ENCODE results near the gene SMIM10L2A. TPM values are rescaled to one million over a fixed set of nuclear protein-coding genes. Genes with fewer than 3 reads are reported as not detected.

Gene SMIM10L2A
- total RNA-seq, 1 experiment from 2014 or later: 0.73 TPM

GRCh38 chrX:135382260-135382659, 39.5 kb upstream of the SMIM10L2A start:
- DNase-seq (no peak), ATAC-seq (no peak)
- Histone ChIP-seq H2AFZ (ENCODE audit: low read length) (no peak overlapping the region), H3K4me1 (ENCODE audit: insufficient read depth, low read length) (no peaks in the 10 kb centered on the region), H3K79me2 (ENCODE audit: low read length) (no peaks in the 10 kb centered on the region), H3K4me3 (ENCODE audit: low read length) (no peak overlapping the region), H4K20me1 (ENCODE audit: low read length) (no peaks in the 10 kb centered on the region), H3K36me3 (ENCODE audit: low read depth, low read length) (no peaks in the 10 kb centered on the region), H3K27ac (ENCODE audit: low read length) (no peak overlapping the region), H3F3A (ENCODE audit: low read length, unreplicated experiment) (no peaks in the 10 kb centered on the region), H3K9me2 (replicated peaks; ENCODE audit: low read length) (no peaks in the 10 kb centered on the region), H3K9ac (ENCODE audit: low read length) (no peak overlapping the region), H3K4me2 (ENCODE audit: low read length) (no peak overlapping the region), H3K9me3 (ENCODE audit: low read length) (no peaks in the 10 kb centered on the region), H3K27me3 (ENCODE audit: low read length) (no peaks in the 10 kb centered on the region)
- TF ChIP-seq EZH2phosphoT487 (IDR thresholded peaks at IDR 0.05; ENCODE audit: borderline replicate concordance, low read length): no peak
- TF ChIP-seq, protein P1, sequence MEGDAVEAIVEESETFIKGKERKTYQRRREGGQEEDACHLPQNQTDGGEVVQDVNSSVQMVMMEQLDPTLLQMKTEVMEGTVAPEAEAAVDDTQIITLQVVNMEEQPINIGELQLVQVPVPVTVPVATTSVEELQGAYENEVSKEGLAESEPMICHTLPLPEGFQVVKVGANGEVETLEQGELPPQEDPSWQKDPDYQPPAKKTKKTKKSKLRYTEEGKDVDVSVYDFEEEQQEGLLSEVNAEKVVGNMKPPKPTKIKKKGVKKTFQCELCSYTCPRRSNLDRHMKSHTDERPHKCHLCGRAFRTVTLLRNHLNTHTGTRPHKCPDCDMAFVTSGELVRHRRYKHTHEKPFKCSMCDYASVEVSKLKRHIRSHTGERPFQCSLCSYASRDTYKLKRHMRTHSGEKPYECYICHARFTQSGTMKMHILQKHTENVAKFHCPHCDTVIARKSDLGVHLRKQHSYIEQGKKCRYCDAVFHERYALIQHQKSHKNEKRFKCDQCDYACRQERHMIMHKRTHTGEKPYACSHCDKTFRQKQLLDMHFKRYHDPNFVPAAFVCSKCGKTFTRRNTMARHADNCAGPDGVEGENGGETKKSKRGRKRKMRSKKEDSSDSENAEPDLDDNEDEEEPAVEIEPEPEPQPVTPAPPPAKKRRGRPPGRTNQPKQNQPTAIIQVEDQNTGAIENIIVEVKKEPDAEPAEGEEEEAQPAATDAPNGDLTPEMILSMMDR (conservative IDR thresholded peaks at IDR 0.05; ENCODE audit: low read depth, low read length): no peak
- TF ChIP-seq EZH2 (IDR thresholded peaks at IDR 0.05; ENCODE audit: low read length, unreplicated experiment): no peak
- POLR2A ChIA-PET (ENCODE audit: unreplicated experiment): no interaction called here
- BruUV-seq (replicated peaks): no TSS peak
- CTCF ChIA-PET: no interaction called here
- intact Hi-C loops (cut with micrococcal nuclease): no loop called here

GRCh38 chrX:135383249-135383648, 38.5 kb upstream of the SMIM10L2A start:
- H3K9me3 ChIP-seq (ENCODE audit: low read length): no peaks in the 10 kb centered on the region
- H4K20me1 ChIP-seq (ENCODE audit: low read length): no peaks in the 10 kb centered on the region
- H3K4me1 ChIP-seq (ENCODE audit: insufficient read depth, low read length): no peaks in the 10 kb centered on the region
- no peak overlapping the region for H3K27ac ChIP-seq (ENCODE audit: low read length)
- ChIA-PET CTCF (no interaction called here), POLR2A (ENCODE audit: unreplicated experiment) (no interaction called here)
- intact Hi-C loops (cut with micrococcal nuclease): no loop called here
- no TSS peak for BruUV-seq (replicated peaks)
- TF ChIP-seq, protein P1 (conservative IDR thresholded peaks at IDR 0.05; ENCODE audit: low read depth, low read length): no peak
- no peak for TF ChIP-seq EZH2 (IDR thresholded peaks at IDR 0.05; ENCODE audit: low read length, unreplicated experiment)
- TF ChIP-seq EZH2phosphoT487 (IDR thresholded peaks at IDR 0.05; ENCODE audit: borderline replicate concordance, low read length): no peak
- DNase-seq: no peak
- H3K4me2 ChIP-seq (ENCODE audit: low read length): no peak overlapping the region
- no peak overlapping the region for H3K4me3 ChIP-seq (ENCODE audit: low read length)
- no peaks in the 10 kb centered on the region for H3K36me3 ChIP-seq (ENCODE audit: low read depth, low read length)
- H3F3A ChIP-seq (ENCODE audit: low read length, unreplicated experiment): no peaks in the 10 kb centered on the region
- H3K9me2 ChIP-seq (replicated peaks; ENCODE audit: low read length): no peaks in the 10 kb centered on the region
- H3K79me2 ChIP-seq (ENCODE audit: low read length): no peaks in the 10 kb centered on the region
- ATAC-seq: no peak
- H2AFZ ChIP-seq (ENCODE audit: low read length): no peak overlapping the region
- no peak overlapping the region for H3K9ac ChIP-seq (ENCODE audit: low read length)
- H3K27me3 ChIP-seq (ENCODE audit: low read length): no peaks in the 10 kb centered on the region

GRCh38 chrX:135384161-135384836, 37.4 kb upstream of the SMIM10L2A start:
- ATAC-seq: no peak
- Histone ChIP-seq H4K20me1 (ENCODE audit: low read length) (no peaks in the 10 kb centered on the region), H3K27me3 (ENCODE audit: low read length) (no peaks in the 10 kb centered on the region), H3K9me3 (ENCODE audit: low read length) (no peaks in the 10 kb centered on the region), H3K9ac (ENCODE audit: low read length) (no peak overlapping the region), H2AFZ (ENCODE audit: low read length) (no peak overlapping the region), H3K4me1 (ENCODE audit: insufficient read depth, low read length) (peaks cover 9% of the 10 kb centered on the region), H3K9me2 (replicated peaks; ENCODE audit: low read length) (no peaks in the 10 kb centered on the region), H3K79me2 (ENCODE audit: low read length) (no peaks in the 10 kb centered on the region), H3K4me3 (ENCODE audit: low read length) (no peak overlapping the region), H3F3A (ENCODE audit: low read length, unreplicated experiment) (peaks cover under 1% of the 10 kb centered on the region), H3K4me2 (ENCODE audit: low read length) (no peak overlapping the region), H3K36me3 (ENCODE audit: low read depth, low read length) (no peaks in the 10 kb centered on the region), H3K27ac (ENCODE audit: low read length) (no peak overlapping the region)
- BruUV-seq (replicated peaks): no TSS peak
- DNase-seq: no peak
- POLR2A ChIA-PET (ENCODE audit: unreplicated experiment): no interaction called here
- intact Hi-C loops (cut with micrococcal nuclease): no loop called here
- TF ChIP-seq, protein P1 (conservative IDR thresholded peaks at IDR 0.05; ENCODE audit: low read depth, low read length): no peak
- TF ChIP-seq EZH2phosphoT487 (IDR thresholded peaks at IDR 0.05; ENCODE audit: borderline replicate concordance, low read length): no peak
- no peak for TF ChIP-seq EZH2 (IDR thresholded peaks at IDR 0.05; ENCODE audit: low read length, unreplicated experiment)
- CTCF ChIA-PET: no interaction called here
